HepG2 (cell line): ENCODE data around the gene PHLDB1. TPM values are rescaled to one million over a fixed set of nuclear protein-coding genes. Genes with fewer than 3 reads are reported as not detected.

Experiments
- ATF7-NPFF ChIP-seq: sonication (generic); formaldehyde crosslinking; IDR thresholded peaks from 2 replicates; pipeline ENCODE4 v1.8.1; 2023; ENCODE audit warnings: mild to moderate bottlenecking, low read depth, missing genetic modification reagents, moderate library complexity
- CBX5 ChIP-seq: sonication (generic); formaldehyde crosslinking; IDR thresholded peaks from 2 replicates; pipeline ENCODE4 v1.4.0; 2020; ENCODE audit warnings: missing genetic modification reagents, borderline replicate concordance
- ELF1 ChIP-seq: sonication (generic); formaldehyde crosslinking; IDR thresholded peaks from 2 replicates; pipeline ENCODE4 v1.4.0; 2020; ENCODE audit warnings: missing genetic modification reagents
- GABPA ChIP-seq, 2 experiments: IDR thresholded peaks; 2 replicates each; pipeline ENCODE4 v1.6.1; 2011 to 2016; ENCODE audit warnings: low read depth in 2 of 2, low read length in 1 of 2, missing biosample characterization in 1 of 2, missing genetic modification characterization in 1 of 2
- GABPB1 ChIP-seq: IDR thresholded peaks from 2 replicates; pipeline ENCODE4 v1.6.1; 2016; ENCODE audit warnings: mild to moderate bottlenecking, missing genetic modification reagents, moderate library complexity, missing compliant biosample characterization
- IRF2 ChIP-seq: IDR thresholded peaks from 2 replicates; pipeline ENCODE4 v1.6.1; 2018; ENCODE audit warnings: missing genetic modification reagents, missing compliant biosample characterization
- JUND ChIP-seq: sonication (generic); formaldehyde crosslinking; IDR thresholded peaks from 2 replicates; pipeline ENCODE4 v1.8.0; 2022; ENCODE audit warnings: mild to moderate bottlenecking, missing genetic modification reagents
- NCOA1 ChIP-seq: sonication (generic); formaldehyde crosslinking; IDR thresholded peaks from 2 replicates; pipeline ENCODE4 v1.9.0; 2021; ENCODE audit warnings: missing genetic modification reagents
- PRPF4 ChIP-seq: fragments of 200-400 bp; formaldehyde crosslinking; IDR thresholded peaks from 2 replicates; pipeline ENCODE4 v1.6.1; 2016; ENCODE audit warnings: low read length, low read depth; ENCODE audit not compliant: poor library complexity, severe bottlenecking
- RXRB ChIP-seq: IDR thresholded peaks from 2 replicates; pipeline ENCODE4 v1.6.1; 2016; ENCODE audit warnings: borderline replicate concordance, missing genetic modification reagents, missing compliant biosample characterization
- TCF12 ChIP-seq, 2 experiments: fragments of 450-650 bp in 1 of 2; sonication (generic) in 1 of 2; formaldehyde crosslinking in 1 of 2; IDR thresholded peaks; 2 replicates each; pipeline versions ENCODE4 v1.6.1 to v1.8.0; 2017 to 2022; ENCODE audit warnings: antibody characterized with exemption in 1 of 2, mild to moderate bottlenecking in 1 of 2, missing genetic modification reagents in 1 of 2, moderate library complexity in 1 of 2
- ZFX ChIP-seq: sonication (generic); formaldehyde crosslinking; IDR thresholded peaks from 2 replicates; pipeline ENCODE4 v1.4.0; 2020; ENCODE audit warnings: mild to moderate bottlenecking, low read depth, missing genetic modification reagents, moderate library complexity
- ZNF619 ChIP-seq: sonication (generic); formaldehyde crosslinking; IDR thresholded peaks from 2 replicates; pipeline ENCODE4 v1.4.0; 2020; ENCODE audit warnings: mild to moderate bottlenecking, missing genetic modification reagents
- ZNF678 ChIP-seq: sonication (generic); formaldehyde crosslinking; IDR thresholded peaks from 2 replicates; pipeline ENCODE4 v1.4.0; 2020; ENCODE audit warnings: mild to moderate bottlenecking, missing genetic modification reagents
- ZNF782 ChIP-seq: sonication (generic); formaldehyde crosslinking; IDR thresholded peaks from 2 replicates; pipeline ENCODE4 v1.4.0; 2020; ENCODE audit warnings: missing genetic modification reagents, mild to moderate bottlenecking, borderline replicate concordance
- ZSCAN31 ChIP-seq: sonication (generic); formaldehyde crosslinking; IDR thresholded peaks from 2 replicates; pipeline ENCODE4 v1.5.0; 2020; ENCODE audit warnings: low read depth, mild to moderate bottlenecking, missing genetic modification reagents
- polyA plus RNA-seq, 8 experiments: library from polyadenylated mRNA; depleted of rRNA in 3 of 8; stranded (reverse) in 7 of 8; unstranded in 1 of 8; fragments of >200 nt; fragmentation: Illumina TruSeq in 4 of 8; extraction: Trizol in 4 of 8; gene quantifications; 2 replicates each; pipeline versions ENCODE4 v1.2.1 to v1.2.3, GENCODE V29; 2011 to 2016; ENCODE audit warnings: low read depth in 4 of 8, missing spikeins in 1 of 8, mixed read lengths in 1 of 8; ENCODE audit not compliant: insufficient read depth in 1 of 8
- total RNA-seq, 5 experiments: library from RNA; depleted of rRNA; stranded (reverse); fragments of >200 nt; fragmentation: Illumina TruSeq; extraction: Trizol; gene quantifications; 2 replicates each; pipeline ENCODE4 v1.2.3, GENCODE V29; 2016; ENCODE audit warnings: low read depth in 1 of 5
- TF ChIP-seq, protein P1 (sequence below): sonication (generic); formaldehyde crosslinking; IDR thresholded peaks from 2 replicates; pipeline ENCODE4 v1.4.0; 2020; ENCODE audit warnings: missing genetic modification reagents, mild to moderate bottlenecking, borderline replicate concordance
- TF ChIP-seq, protein P2 (sequence below): sonication (generic); formaldehyde crosslinking; IDR thresholded peaks from 2 replicates; pipeline ENCODE4 v1.4.0; 2020; ENCODE audit warnings: missing genetic modification reagents
- TF ChIP-seq, protein P3 (sequence below): sonication (generic); formaldehyde crosslinking; IDR thresholded peaks from 2 replicates; pipeline ENCODE4 v1.5.0; 2020; ENCODE audit warnings: missing genetic modification reagents, mild to moderate bottlenecking, borderline replicate concordance
- TF ChIP-seq, protein P4 (sequence below): sonication (generic); formaldehyde crosslinking; IDR thresholded peaks from 2 replicates; pipeline ENCODE4 v1.5.0; 2020; ENCODE audit warnings: missing genetic modification reagents
- TF ChIP-seq, protein P5 (sequence below): IDR thresholded peaks from 2 replicates; pipeline ENCODE4 v1.6.1; 2012; ENCODE audit warnings: inconsistent platforms
- TF ChIP-seq, protein P6 (sequence below): sonication (generic); formaldehyde crosslinking; IDR thresholded peaks from 2 replicates; pipeline ENCODE4 v1.8.1; 2022; ENCODE audit warnings: mild to moderate bottlenecking, missing genetic modification reagents

The PHLDB1 gene
- total and polyA plus RNA-seq, 2 of the 13 experiments (the other 11 are each of a cell fraction or from before 2014, with no cell fraction given), result 13.8 to 14.2 TPM

DNA sequence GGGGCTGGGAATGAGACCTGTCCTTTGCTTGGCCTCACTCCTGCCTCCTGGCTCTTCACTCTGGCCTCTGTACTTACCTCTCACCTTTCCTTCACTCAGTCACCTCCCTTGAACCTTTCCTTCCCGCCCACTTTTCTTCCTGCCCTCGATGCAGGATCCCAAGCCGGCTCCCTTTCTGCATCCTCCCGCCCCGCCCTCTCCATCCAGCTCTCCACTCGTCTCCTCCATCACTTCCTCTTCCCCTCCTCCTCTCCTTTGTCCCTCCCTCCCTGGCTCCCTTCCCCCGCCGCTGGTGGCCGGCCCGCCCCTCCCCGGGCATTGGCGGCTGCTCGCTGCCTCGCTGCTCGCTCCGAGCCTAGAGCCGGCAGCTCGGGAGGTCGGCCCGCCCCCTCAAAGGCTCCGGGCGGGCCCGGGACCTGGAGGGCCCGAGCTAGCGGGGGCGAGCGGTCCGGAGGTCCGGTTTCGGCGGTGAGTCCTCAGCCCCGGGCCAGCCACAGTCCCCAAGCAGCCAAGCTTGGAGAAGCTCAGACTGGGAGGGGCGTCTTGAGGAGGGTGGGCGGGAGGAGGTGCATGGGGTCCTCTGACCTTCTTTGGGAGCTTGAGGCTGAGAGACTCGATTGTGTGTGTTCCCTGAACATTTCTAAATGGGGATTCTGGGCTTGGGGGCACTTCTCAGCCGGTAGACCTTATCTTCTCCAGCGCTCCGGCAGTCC lies 13.8 kb downstream of the PHLDB1 start (continued):
- TF ChIP-seq CBX5 (CRISPR knock-in tag), result no peak
- no peak for TF ChIP-seq ZNF619 (CRISPR knock-in tag)
- TF ChIP-seq, protein P1, sequence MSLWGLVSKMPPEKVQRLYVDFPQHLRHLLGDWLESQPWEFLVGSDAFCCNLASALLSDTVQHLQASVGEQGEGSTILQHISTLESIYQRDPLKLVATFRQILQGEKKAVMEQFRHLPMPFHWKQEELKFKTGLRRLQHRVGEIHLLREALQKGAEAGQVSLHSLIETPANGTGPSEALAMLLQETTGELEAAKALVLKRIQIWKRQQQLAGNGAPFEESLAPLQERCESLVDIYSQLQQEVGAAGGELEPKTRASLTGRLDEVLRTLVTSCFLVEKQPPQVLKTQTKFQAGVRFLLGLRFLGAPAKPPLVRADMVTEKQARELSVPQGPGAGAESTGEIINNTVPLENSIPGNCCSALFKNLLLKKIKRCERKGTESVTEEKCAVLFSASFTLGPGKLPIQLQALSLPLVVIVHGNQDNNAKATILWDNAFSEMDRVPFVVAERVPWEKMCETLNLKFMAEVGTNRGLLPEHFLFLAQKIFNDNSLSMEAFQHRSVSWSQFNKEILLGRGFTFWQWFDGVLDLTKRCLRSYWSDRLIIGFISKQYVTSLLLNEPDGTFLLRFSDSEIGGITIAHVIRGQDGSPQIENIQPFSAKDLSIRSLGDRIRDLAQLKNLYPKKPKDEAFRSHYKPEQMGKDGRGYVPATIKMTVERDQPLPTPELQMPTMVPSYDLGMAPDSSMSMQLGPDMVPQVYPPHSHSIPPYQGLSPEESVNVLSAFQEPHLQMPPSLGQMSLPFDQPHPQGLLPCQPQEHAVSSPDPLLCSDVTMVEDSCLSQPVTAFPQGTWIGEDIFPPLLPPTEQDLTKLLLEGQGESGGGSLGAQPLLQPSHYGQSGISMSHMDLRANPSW (CRISPR knock-in tag), result no peak
- TF ChIP-seq GABPB1 (CRISPR knock-in tag), result peak; percentile 39
- 0 out of 2 replicates have a peak, but pooled peaks have one; percentile 9 for TF ChIP-seq ZSCAN31 (CRISPR knock-in tag)
- TF ChIP-seq, protein P2, sequence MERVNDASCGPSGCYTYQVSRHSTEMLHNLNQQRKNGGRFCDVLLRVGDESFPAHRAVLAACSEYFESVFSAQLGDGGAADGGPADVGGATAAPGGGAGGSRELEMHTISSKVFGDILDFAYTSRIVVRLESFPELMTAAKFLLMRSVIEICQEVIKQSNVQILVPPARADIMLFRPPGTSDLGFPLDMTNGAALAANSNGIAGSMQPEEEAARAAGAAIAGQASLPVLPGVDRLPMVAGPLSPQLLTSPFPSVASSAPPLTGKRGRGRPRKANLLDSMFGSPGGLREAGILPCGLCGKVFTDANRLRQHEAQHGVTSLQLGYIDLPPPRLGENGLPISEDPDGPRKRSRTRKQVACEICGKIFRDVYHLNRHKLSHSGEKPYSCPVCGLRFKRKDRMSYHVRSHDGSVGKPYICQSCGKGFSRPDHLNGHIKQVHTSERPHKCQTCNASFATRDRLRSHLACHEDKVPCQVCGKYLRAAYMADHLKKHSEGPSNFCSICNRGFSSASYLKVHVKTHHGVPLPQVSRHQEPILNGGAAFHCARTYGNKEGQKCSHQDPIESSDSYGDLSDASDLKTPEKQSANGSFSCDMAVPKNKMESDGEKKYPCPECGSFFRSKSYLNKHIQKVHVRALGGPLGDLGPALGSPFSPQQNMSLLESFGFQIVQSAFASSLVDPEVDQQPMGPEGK, result peak; percentile 66
- TF ChIP-seq PRPF4, result peak; percentile 63
- TF ChIP-seq, protein P3, sequence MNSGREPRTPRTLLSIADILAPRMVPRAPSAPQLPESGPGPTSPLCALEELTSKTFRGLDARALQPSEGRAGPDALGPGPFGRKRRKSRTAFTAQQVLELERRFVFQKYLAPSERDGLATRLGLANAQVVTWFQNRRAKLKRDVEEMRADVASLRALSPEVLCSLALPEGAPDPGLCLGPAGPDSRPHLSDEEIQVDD (CRISPR knock-in tag), result no peak
- TF ChIP-seq, protein P4, sequence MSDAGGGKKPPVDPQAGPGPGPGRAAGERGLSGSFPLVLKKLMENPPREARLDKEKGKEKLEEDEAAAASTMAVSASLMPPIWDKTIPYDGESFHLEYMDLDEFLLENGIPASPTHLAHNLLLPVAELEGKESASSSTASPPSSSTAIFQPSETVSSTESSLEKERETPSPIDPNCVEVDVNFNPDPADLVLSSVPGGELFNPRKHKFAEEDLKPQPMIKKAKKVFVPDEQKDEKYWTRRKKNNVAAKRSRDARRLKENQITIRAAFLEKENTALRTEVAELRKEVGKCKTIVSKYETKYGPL (CRISPR knock-in tag), result no peak
- TF ChIP-seq TCF12 (IDR thresholded peaks at IDR 0.05), result no peak
- 0 out of 2 replicates have a peak, but pooled peaks have one; percentile 20 for TF ChIP-seq TCF12 (CRISPR knock-in tag; IDR thresholded peaks at IDR 0.05)
- no peak for TF ChIP-seq RXRB
- TF ChIP-seq, protein P5, sequence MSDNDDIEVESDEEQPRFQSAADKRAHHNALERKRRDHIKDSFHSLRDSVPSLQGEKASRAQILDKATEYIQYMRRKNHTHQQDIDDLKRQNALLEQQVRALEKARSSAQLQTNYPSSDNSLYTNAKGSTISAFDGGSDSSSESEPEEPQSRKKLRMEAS, result peak; percentile 42
- no peak for TF ChIP-seq ELF1
- no peak for TF ChIP-seq JUND (CRISPR knock-in tag)
- peak; percentile 44 for TF ChIP-seq GABPA (IDR thresholded peaks at IDR 0.05; ENCODE audit: low read depth, low read length)
- TF ChIP-seq GABPA (CRISPR knock-in tag; IDR thresholded peaks at IDR 0.05; ENCODE audit: low read depth), result peak; percentile 70
- 0 out of 2 replicates have a peak, but pooled peaks have one; percentile 2 for TF ChIP-seq ZNF678 (CRISPR knock-in tag)
- TF ChIP-seq ZFX (CRISPR knock-in tag), result no peak; the same call in 1 of the 2 replicates
- TF ChIP-seq ATF7-NPFF, result no peak
- 0 out of 2 replicates have a peak, but pooled peaks have one; percentile 49 for TF ChIP-seq ZNF782 (CRISPR knock-in tag)
- TF ChIP-seq IRF2, result no peak
- no peak for TF ChIP-seq NCOA1
- TF ChIP-seq, protein P6, sequence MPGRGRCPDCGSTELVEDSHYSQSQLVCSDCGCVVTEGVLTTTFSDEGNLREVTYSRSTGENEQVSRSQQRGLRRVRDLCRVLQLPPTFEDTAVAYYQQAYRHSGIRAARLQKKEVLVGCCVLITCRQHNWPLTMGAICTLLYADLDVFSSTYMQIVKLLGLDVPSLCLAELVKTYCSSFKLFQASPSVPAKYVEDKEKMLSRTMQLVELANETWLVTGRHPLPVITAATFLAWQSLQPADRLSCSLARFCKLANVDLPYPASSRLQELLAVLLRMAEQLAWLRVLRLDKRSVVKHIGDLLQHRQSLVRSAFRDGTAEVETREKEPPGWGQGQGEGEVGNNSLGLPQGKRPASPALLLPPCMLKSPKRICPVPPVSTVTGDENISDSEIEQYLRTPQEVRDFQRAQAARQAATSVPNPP, result no peak
